Astrocyte (in vitro differentiated cells and primary cell): Measurements from ENCODE around the gene LRP11.

Experiments used
- CTCF ChIP-seq: IDR thresholded peaks from 2 replicates; pipeline ENCODE4 v1.5.1; 2011; ENCODE audit warnings: low read depth, mild to moderate bottlenecking, inconsistent platforms, low read length, moderate library complexity; ENCODE audit not compliant: insufficient read depth
- EZH2 ChIP-seq: IDR thresholded peaks from 2 replicates; pipeline ENCODE4 v1.6.1; 2012; ENCODE audit warnings: mild to moderate bottlenecking, low read length, inconsistent platforms; ENCODE audit not compliant: insufficient read depth

GRCh38 chr6:149771925-149772324 lies 92.2 kb downstream of the LRP11 start:
- no peak for TF ChIP-seq CTCF
- TF ChIP-seq EZH2, result no peak
